ENCODE measurements around the gene CAMK2B. TPM values are rescaled to one million over a fixed set of nuclear protein-coding genes. Genes with fewer than 3 reads are reported as not detected.

CAMK2B gene
- total and polyA plus RNA-seq, 7 donors: 0.23 to 3.2 (median 1.5) TPM; not detected in 1

- intact Hi-C loops (cut with DNase I): no loop called here
Measured at GRCh38 chr7:44313621-44314031, 11.8 kb downstream of the CAMK2B start.

GRCh38 chr7:44313016-44313415 lies 12.4 kb downstream of the CAMK2B start:
- no peaks in the 10 kb centered on the region for H3K36me3 ChIP-seq
- H3K4me1 ChIP-seq: peaks cover 0 to 10% (median 9%) of the 10 kb centered on the region in 4 donors
- 89% methylated on average over 8 of the region's 8 CpGs for WGBS, 2 donors
- intact Hi-C loops (cut with DNase I): no loop called here
- H3K27me3 ChIP-seq: peaks cover 0 to 20% (median 18%) of the 10 kb centered on the region in 3 donors
- DNase-seq: no peak
- H3K4me3 ChIP-seq: no peak overlapping the region
- TF ChIP-seq CTCF (IDR thresholded peaks at IDR 0.05): no peak
- no peak for TF ChIP-seq POLR2AphosphoS5 (IDR thresholded peaks at IDR 0.05)
- TF ChIP-seq POLR2A (IDR thresholded peaks at IDR 0.05): no peak
- TF ChIP-seq EP300 (IDR thresholded peaks at IDR 0.05): no peak
- no peak overlapping the region for H3K27ac ChIP-seq
- H3K9me3 ChIP-seq: peaks cover 0 to 4% (median 0%) of the 10 kb centered on the region in 4 donors

More at GRCh38 chr7:44313621-44314031, 11.8 kb downstream of the CAMK2B start:
- no peaks in the 10 kb centered on the region for H3K36me3 ChIP-seq
- TF ChIP-seq CTCF (IDR thresholded peaks at IDR 0.05) (no peak), POLR2A (IDR thresholded peaks at IDR 0.05) (no peak), POLR2AphosphoS5 (IDR thresholded peaks at IDR 0.05) (no peak), EP300 (IDR thresholded peaks at IDR 0.05) (no peak)
- 92% methylated on average over 7 of the region's 7 CpGs for WGBS, 2 donors
- no peak overlapping the region for H3K4me3 ChIP-seq
- H3K4me1 ChIP-seq: peaks cover 0 to 10% (median 9%) of the 10 kb centered on the region in 4 donors
- peaks cover 0 to 4% (median 0%) of the 10 kb centered on the region in 4 donors for H3K9me3 ChIP-seq
- DNase-seq: no peak
- H3K27me3 ChIP-seq: peaks cover 0 to 20% (median 18%) of the 10 kb centered on the region in 3 donors
- H3K27ac ChIP-seq: no peak overlapping the region

GRCh38 chr7:44311561-44312495 lies 13.6 kb downstream of the CAMK2B start:
- DNase-seq: no peak

GRCh38 chr7:44310221-44310848 lies 15.1 kb downstream of the CAMK2B start:
- TF ChIP-seq CTCF (IDR thresholded peaks at IDR 0.05) (no peak), POLR2AphosphoS5 (IDR thresholded peaks at IDR 0.05) (no peak), POLR2A (IDR thresholded peaks at IDR 0.05) (no peak), EP300 (IDR thresholded peaks at IDR 0.05) (no peak)
- WGBS, 2 donors: 78 to 82% methylated on average over 10 of the region's 10 CpGs
- Histone ChIP-seq H3K36me3 (no peaks in the 10 kb centered on the region), H3K27me3 (peaks cover 0 to 24% (median 20%) of the 10 kb centered on the region in 3 donors), H3K4me1 (peaks cover 0 to 10% (median 9%) of the 10 kb centered on the region in 4 donors), H3K9me3 (no peaks in the 10 kb centered on the region), H3K27ac (no peak overlapping the region), H3K4me3 (peak overlapping the region in 2 of 4 donors; percentile 38 to 46)
- DNase-seq: no peak
- intact Hi-C loops (cut with DNase I): no loop called here

More at GRCh38 chr7:44311561-44312495, 13.6 kb downstream of the CAMK2B start:
- Histone ChIP-seq H3K36me3 (no peaks in the 10 kb centered on the region), H3K27ac (no peak overlapping the region), H3K4me3 (no peak overlapping the region), H3K27me3 (peaks cover 0 to 20% (median 18%) of the 10 kb centered on the region in 3 donors), H3K4me1 (peaks cover 0 to 10% (median 9%) of the 10 kb centered on the region in 4 donors), H3K9me3 (peaks cover 0 to 4% (median 0%) of the 10 kb centered on the region in 4 donors)
- intact Hi-C loops (cut with DNase I): no loop called here
- 85 to 86% methylated on average over 16 of the region's 16 CpGs for WGBS, 2 donors
- TF ChIP-seq EP300 (IDR thresholded peaks at IDR 0.05) (no peak), POLR2A (IDR thresholded peaks at IDR 0.05) (no peak), POLR2AphosphoS5 (IDR thresholded peaks at IDR 0.05) (no peak), CTCF (IDR thresholded peaks at IDR 0.05) (no peak)

All from sigmoid colon (tissue), 7 donors.